Stimulated activated CD8-positive, alpha-beta memory T cell treated with anti-CD3 and anti-CD28 coated beads, Interleukin-7, amount 100 ng/mL, for 4 hours (primary cell): ENCODE measurements around the gene CA10.

Source experiments
- DNase-seq, 2 donors: peaks; one replicate each; pipeline ENCODE4 v3.0.0-alpha.2; 2020; ENCODE audit warnings: low read depth in 2 of 2

The CA10 gene

GRCh38 chr17:51819341-51820219, 338.9 kb downstream of the CA10 start:
- no peak for DNase-seq

GRCh38 chr17:51818777-51819176, 339.7 kb downstream of the CA10 start:
- DNase-seq = no peak

- no peak for DNase-seq
Observed at GRCh38 chr17:51817955-51818354, 340.6 kb downstream of the CA10 start.

DNA sequence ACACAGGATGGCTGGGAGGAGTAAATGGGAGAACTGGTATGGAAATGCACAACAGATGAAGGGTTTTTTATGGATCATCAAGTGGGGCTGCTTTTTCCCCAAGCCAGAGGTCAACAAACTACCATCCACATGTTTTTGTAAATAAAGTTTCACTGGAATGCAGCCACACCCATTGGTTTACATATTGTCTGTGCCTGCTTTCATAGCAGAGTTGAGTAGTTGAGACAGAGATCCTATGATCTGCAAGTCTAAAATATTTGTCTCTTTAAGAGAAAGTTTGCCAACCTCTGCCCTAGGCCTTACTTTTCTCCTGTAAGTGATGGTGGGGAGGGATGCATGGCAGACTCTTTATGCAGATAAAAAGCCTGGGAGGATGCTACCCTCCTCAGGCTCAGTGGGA, 341.4 kb downstream of the CA10 start:
- no peak for DNase-seq

- DNase-seq = no peak
Observed at GRCh38 chr17:51815097-51815496, 343.4 kb downstream of the CA10 start.

DNA sequence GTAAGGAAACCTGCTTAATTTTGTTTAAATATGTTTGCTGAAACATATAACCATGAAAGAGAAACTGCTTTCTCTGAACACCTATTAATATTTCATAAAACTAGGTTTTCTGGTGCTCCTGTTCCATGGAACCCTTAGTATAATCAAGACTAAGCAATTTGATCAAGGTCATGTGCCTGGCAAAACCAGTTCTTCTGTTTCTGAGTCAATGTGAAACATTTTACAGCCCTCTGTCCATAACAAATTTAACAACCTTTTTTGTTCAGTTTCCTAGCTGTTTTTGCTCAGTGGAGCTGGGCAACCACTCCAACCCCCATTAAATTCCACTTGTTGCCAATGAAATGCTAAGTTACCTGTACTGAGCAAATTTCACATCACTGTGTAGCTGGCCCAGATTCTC, 344.0 kb downstream of the CA10 start:
- DNase-seq = no peak

DNA sequence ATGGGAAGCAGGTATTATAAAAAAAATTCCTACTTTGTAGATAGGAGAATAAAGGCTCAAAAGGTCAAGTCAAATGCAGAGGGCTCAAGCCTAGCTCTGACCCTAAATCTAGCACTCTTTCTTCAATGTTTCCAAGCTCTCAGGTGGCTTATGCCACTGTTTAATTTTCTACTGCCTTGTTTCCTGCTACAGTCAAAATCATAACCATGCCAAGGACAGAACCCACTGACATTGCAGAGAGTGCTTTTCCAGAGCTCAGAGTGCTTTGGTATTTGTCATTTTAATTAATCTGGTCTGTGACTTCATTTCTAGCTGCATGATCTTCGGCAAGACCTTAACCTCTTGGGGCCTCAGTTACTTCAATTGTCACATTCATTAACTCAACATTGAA, 344.7 kb downstream of the CA10 start:
- DNase-seq = no peak

GRCh38 chr17:51813140-51813783, 345.3 kb downstream of the CA10 start:
- DNase-seq = no peak

DNA sequence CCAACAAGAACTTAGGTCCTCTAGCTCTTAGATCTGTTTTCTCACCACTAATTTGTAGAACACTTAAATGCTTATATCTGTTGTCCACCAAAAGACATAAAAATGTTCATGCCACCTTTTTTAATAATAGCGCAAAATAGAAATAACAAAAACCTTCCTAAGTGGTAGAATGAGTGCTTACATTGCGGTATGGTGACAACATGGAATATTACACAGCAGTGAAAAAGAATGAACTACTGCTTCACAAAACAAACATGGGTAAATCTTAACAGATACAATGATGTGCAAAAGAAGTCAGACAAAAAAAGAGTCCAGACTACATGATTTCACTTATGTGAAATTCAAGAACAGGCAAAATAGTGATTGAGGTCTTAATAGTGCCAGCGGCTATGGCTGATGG, 351.1 kb downstream of the CA10 start:
- DNase-seq = no peak

DNA sequence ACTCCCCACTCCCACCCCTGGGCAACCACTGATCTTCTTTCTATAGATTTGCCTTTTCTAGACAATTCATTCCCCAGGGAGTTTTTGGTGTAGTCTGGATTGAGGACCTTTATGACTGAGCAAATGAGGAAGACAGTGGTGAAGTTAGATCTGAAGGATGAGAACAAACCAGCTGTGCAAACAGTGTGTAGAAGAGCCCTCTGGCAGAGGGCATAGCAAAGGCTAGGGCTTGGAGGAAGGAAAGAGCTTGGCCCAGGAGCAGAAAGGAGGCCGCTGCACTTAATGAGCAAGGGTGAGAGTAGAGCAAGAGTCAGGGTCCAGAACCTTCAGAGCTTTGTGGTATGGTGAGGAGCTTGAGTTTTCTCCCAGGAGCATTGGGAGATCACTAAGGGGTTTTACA, 352.7 kb downstream of the CA10 start:
- DNase-seq = no peak

DNA sequence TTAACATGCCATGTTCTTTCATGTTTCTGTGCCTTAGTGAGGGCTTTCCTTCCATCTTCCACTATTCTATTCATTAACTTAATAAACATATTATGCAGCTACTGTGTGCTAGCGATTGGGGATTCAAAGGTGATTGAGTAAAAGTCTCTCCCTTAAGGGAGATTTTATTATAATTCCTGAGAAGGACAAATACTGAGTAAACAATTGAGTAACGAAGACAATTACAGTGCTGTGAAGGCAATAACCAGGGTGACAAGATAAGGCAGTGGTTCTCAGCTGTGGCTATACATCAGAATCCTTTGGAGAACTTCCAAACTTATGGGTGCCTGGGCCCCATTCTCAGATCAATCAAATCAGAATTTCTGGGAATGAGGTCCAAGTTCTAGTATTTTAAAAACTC, 353.3 kb downstream of the CA10 start:
- DNase-seq = no peak

DNA sequence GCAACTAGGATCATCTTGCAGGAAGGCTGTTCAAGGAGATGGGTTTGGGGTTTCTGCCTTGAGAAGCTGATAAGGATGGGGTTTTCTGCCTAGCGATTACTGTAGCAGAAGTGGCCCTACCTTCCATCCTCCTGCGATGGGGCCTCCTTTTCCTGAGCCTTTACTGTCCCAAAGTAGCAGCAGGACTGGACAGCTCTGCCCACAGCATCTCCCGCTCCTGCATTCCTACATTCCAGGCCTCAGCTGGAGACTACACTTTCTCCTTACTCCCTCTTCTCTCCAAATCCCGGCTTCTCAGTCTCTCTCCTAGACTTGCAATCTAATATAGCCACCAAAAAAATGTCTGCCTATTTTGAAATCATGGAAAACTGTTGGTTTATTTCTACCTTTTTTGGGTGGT, 355.4 kb downstream of the CA10 start:
- DNase-seq = no peak

- DNase-seq = no peak
Observed at GRCh38 chr17:51802544-51802943, 356.0 kb downstream of the CA10 start.

GRCh38 chr17:51801626-51802025, 356.9 kb downstream of the CA10 start:
- no peak for DNase-seq

GRCh38 chr17:51799981-51800380, 358.5 kb downstream of the CA10 start:
- no peak for DNase-seq

DNA sequence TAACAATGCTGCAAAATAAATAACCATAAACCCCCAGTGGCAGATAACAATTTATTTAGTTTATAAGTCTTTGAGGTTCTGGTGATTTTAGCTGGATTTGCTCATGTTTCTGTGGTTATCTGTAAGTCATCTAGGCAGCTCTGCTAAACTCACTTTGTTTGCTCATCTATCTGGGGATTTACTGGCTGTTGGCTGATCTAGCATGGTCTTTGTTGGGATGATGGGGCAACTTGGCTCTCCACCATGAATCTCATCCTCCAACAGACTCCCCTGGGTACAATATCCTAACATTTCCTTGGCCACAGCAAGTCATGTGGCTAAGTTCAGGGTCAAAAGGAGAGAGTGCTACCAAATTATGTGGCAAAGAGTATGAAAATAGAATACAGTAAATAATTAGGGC, 359.3 kb downstream of the CA10 start:
- no peak for DNase-seq

- no peak for DNase-seq
Observed at GRCh38 chr17:51797150-51797549, 361.4 kb downstream of the CA10 start.

GRCh38 chr17:51796026-51796425, 362.5 kb downstream of the CA10 start:
- DNase-seq = no peak

DNA sequence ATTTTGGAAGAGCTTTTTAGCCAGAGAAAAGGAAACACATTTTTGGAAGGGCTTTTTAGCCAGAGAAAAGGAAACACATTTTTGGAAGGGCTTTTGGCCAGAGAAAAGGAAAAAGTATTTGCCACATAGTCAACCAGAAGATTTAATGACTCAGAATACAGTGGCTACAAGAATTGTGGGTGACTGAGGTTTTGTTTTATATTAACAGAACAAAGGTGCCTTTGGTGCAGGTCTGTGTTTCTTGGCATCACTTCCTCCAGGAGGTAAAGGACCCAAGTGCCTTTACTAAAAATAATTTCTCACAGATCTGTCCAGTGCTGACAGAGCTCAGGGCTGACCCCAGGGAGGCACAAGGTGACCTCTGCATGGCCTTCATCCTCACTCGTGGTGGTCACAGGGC, 363.1 kb downstream of the CA10 start:
- no peak for DNase-seq

DNA sequence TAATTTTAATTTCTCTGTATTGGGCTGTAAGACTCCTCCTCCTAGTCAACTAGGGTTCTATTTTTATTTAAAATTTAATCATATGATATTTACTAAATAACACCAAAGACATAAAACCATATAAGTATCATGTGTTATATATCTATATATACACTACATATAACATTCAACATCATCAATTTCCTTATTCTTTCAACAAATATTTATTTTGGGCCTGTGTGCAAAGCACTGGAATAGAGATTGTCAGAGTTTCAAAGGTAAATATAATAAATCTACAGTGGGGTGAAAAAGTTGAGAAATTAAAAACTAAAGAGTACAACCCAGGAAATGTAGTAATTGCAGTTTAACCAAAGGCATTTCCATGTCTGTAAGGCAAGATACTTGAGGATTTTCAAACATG, 364.0 kb downstream of the CA10 start:
- no peak for DNase-seq

GRCh38 chr17:51793686-51794085, 364.8 kb downstream of the CA10 start:
- DNase-seq = no peak

- DNase-seq = no peak
Observed at GRCh38 chr17:51778842-51779241, 379.7 kb downstream of the CA10 start.

GRCh38 chr17:51770027-51770759, 388.3 kb downstream of the CA10 start:
- no peak for DNase-seq
